ENCODE measurements around the gene KREMEN1.
"Not testable (repeated sequence)": the region's sequence is repeated elsewhere in the genome, so short reads cannot be mapped to it uniquely, and the experiment has no call there.

The KREMEN1 gene

GRCh38 chr22:29072979-29073617 is at the start of gene KREMEN1:
Gene KREMEN1 (plus strand): TSS chr22:29073035. CDS start chr22:29073131, 96 bp downstream.
- Histone ChIP-seq H3K4me3 (peak within 1 kb of the TSS; percentile 64 to 87 (median 72)), H3K27ac (peak within 1 kb of the TSS; percentile 80 to 98 (median 94))

DNA sequence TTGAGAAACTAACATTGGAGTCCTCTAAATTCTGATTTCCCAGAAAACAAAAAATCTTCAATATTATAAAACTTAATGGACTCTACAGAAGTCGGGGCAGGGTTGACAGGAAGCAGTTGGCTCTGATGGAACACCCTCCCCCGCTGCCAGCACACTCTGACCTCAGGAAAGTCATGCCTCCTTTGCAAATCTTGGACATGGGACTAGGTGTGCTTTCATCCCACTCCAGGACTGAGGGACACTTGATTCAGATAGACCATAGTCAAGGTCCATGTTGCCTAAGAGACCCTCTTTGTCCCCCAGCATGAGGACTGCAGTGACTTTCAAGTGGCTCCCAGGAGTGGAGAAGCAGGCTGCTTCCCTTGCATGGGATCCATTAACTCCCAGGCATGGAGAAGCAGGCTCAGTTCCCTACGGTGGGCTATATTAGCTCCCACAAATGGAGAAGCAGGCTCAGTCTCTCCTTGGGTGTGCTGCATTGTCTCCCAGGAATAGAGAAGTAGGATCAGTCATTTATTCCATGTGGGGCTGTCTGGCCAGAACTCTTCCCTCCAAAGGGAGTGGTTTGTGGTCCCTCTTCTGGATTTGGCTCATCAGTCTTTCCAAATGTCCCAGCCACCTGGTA is 49.6 kb upstream of the KREMEN1 start:
- Histone ChIP-seq H3K4me3 (no peak overlapping the region), H3K27ac (peak overlapping the region in 1 of 21 experiments; percentile 14)

- Histone ChIP-seq H3K4me3 (no peak overlapping the region), H3K27ac (no peak overlapping the region)
These were observed 46.3 kb upstream of the KREMEN1 start for GRCh38 chr22:29026579-29026978.

GRCh38 chr22:29028468-29028867 is 44.4 kb upstream of the KREMEN1 start:
- no peak overlapping the region for H3K27ac ChIP-seq
- H3K4me3 ChIP-seq: no peak overlapping the region

DNA sequence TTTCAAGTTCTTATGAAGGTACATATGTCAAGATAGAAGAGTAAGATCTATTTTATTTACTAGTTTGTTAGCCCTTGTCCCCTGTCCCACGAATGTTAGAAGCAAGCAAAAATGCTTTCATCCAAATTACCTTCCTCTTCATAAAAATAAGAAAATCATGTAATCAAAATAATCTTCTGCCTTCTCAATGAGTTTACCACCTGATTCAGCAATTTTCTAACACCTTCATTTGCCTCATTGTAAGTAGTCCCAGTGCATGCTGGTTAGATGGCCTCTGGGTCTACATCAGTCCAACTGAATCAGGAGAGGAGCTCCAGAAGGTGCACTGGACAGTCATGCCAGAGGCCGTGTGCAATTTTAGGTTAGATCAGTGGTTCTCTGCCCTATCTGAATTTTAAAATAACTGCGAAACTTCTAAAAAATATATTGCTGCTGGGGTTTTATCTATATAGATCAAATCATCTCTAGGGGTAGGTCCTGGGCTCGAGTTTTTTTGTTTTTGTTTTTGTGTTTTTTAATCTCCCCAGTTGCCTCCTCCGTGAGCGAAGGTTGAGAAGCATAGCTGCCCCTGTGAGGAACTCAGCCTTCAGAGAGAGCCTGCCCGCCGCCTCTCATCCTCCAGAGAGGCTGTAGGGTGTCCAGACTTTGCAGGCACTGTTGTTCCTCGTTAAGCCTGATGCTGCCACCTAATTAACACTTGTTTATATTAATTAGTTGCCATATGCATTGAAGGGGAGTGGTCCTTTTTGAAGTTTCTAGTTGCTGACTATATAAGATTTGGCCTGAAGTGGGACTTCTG is 43.4 kb upstream of the KREMEN1 start:
- Histone ChIP-seq H3K4me3 (no peak overlapping the region), H3K27ac (peak overlapping the region in 1 of 21 experiments; percentile 77)

DNA sequence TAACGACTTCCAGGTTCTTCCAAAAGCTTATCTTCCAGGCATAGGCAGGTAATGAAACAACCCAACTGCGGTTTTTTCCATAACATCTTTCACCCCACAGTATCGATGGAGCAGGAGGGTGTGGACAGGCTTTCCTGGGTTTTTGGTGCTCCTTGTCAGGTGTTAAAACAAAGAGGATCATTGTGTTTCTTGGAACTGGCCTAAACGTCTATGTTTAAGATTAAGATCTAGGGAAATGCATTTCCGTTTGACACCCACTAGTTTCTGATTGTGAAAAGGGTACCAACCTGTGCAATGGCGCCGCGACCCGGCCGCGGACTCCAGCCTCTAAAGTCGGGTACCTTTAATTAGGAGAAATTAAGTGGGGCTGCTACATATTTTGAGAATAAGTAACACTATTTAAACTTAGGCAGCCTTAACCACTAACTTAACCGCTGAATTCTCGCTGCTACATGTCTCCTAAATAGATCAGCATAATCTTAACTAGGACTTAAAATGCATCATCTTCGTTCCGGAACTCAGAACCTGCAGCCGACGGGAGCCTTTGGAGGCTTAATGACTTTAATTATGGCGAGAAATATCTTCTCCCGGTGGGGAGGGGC is 42.7 kb upstream of the KREMEN1 start:
- Histone ChIP-seq H3K4me3 (peak overlapping the region; percentile 2 to 39 (median 17)), H3K27ac (peak overlapping the region in 17 of 21 experiments; percentile 29 to 88 (median 74))

DNA sequence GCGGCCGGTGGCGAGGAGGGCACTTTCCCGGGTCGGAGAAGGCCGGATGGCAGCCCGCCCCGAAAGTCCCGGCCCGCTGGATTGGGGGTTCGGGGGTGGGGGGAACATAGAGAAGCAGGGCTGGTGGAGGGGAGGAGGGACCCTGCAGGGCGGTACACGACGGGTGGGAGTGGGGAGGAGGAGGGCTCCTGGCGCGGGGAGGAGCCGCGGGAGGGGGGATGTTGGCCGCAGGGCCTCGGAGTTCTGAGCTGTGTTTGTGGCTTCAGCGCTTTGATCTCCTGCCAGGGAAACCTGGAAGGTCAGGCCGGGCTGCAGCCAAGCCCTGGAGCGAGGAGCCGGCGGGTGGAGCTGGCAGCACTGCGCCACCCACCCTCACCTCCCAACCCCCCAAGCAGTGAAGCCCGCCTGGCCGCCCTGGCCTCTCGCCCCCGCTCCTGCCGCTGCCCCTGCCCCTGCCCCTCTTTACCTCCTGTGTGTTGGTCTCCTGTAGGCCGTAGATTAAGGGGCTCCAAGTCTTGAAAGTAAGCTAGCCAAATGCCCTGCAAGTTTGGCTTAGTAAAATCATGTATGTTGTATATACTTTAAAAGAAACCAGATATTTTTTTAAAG is 42.1 kb upstream of the KREMEN1 start:
- peak overlapping the region in 19 of 21 experiments; percentile 14 to 88 (median 67) for H3K27ac ChIP-seq
- H3K4me3 ChIP-seq: peak overlapping the region; percentile 2 to 39 (median 17)

DNA sequence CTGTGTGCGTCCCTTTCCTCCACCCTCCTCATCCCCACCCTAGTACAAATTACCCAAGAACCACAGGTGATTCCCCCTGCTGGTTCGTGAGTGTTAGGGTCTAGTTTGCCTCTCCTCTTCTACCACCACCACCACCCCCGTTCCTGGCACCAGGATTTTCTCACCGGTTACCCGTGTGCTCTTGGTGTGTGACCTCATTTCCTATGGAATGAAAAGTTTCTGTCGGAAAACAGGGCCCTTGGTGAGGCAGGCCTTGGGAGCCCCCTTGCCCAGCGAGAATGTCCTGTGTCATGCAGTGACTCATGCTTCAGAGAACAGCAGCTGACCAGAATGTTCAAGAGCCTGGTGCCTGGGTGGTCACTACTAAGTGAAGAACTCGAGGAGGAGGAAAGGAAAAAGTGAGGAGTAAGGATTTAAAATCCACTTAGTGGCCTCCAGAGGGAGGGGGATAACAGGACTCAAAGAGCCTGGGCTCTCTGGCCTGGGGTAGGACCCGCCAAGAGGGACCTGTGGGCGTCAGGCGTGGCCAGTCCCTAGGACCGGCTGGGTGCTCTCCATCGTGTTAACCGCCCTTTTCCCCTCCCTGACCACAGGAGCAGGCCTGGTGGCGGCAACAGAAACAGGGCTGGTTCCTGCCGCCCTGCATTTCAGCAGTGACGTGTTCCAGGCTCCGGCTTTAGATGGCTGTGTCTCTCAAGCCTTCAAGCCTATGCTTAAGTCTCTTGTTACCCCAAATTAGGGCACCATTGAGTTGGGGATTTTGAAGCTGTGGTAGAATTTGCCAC is 41.4 kb upstream of the KREMEN1 start:
- Histone ChIP-seq H3K27ac (peak overlapping the region; percentile 8 to 88 (median 67)), H3K4me3 (peak overlapping the region in 4 of 7 experiments; percentile 2 to 28 (median 12))

GRCh38 chr22:29032014-29032475 is 40.8 kb upstream of the KREMEN1 start:
- Histone ChIP-seq H3K27ac (peak overlapping the region; percentile 8 to 88 (median 67)), H3K4me3 (no peak overlapping the region)

GRCh38 chr22:29032584-29032983 is 40.3 kb upstream of the KREMEN1 start:
- H3K4me3 ChIP-seq: no peak overlapping the region
- peak overlapping the region in 14 of 21 experiments; percentile 14 to 88 (median 77) for H3K27ac ChIP-seq

DNA sequence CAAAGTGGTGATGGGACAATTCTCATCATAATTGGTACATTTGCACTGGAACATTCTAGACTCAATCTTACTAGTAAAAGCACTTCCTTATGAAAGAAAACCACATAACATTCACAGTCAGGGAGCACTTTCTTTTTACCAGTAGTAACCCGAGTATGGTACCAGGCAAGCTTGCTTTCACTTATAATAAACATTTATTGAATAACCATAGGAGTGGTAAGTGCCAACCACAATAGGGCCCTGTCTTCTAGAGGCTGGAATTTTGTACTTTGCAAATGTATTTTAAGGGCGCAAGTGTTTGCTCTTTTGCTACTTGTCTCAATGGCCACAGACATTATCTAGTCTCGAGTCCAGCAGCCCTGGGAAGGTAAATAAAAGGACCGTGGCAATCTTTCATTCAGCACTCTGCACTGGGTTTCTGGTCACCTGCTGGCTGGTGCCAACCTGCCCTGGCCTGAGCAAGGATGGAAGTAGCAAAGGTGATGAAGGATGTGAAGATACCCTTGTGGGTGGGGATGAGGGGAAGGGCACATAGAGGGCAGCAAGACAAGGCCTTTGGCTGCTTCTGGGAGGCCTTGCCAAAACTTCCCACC is 35.4 kb upstream of the KREMEN1 start:
- Histone ChIP-seq H3K27ac (no peak overlapping the region), H3K4me3 (no peak overlapping the region)

DNA sequence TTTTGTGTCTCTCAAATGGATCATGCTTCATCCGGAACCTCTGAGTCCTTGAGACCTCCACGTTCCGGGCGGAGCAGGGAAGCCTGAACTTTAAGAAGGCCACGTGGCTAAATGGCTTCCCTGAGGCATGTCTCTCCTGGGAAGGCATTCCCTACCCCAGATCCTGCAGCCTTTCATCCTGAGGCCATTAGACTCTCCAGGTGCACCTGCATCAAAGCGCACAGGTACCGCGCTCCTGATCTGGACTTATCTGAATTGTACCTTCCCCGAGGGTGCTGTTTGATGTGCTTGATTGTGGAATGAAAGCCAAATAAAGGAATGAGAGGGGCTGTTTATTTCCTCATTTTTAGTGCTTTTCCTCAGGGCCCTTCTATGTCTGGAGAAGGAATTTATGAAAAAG is 33.7 kb upstream of the KREMEN1 start:
- Histone ChIP-seq H3K27ac (no peak overlapping the region), H3K4me3 (no peak overlapping the region)

DNA sequence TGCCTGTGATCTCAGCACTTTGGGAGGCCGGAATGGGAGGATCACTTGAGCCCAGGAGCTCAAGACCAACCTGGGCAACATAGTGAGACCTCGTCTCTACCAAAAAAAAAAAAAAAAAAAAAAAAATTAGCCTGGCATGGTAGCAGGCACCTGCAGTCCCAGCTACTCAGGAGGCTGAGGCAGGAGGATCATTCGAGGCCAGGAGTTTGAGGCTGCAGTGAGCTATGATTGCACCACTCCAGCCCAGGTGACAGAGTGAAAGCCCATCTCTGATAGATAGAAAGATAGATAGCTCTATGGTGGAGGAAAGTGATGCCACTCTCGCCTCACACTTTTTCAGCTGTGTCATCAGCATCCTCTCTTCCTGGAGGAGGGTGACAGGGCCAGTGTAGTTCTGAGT is 33.2 kb upstream of the KREMEN1 start:
- not testable (repeated sequence) for H3K27ac ChIP-seq, H3K4me3 ChIP-seq

- Histone ChIP-seq H3K27ac (peak overlapping the region in 2 of 21 experiments; percentile 10 to 15), H3K4me3 (no peak overlapping the region)
These were observed 32.2 kb upstream of the KREMEN1 start for GRCh38 chr22:29040385-29041275.

DNA sequence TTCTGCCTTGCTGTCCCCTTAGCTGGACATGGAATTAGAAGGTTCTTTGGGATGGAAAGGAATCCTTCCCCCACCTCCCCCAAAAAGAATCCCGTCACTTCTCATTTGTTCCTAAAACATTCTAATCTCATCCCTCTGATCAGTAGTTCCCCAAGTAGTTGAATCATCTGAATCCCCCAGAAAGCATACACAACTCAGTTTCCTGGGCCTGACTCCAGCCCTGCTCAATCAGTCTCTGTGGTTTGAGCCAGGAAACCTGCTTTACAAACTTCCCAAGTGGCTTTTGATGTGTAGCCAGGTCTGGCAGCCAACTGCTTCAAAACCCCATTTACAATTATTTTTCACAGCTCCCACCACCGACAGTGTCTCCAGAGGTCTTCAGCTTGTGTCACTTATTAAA is 31.4 kb upstream of the KREMEN1 start:
- Histone ChIP-seq H3K27ac (peak overlapping the region in 1 of 21 experiments; percentile 10), H3K4me3 (no peak overlapping the region)

DNA sequence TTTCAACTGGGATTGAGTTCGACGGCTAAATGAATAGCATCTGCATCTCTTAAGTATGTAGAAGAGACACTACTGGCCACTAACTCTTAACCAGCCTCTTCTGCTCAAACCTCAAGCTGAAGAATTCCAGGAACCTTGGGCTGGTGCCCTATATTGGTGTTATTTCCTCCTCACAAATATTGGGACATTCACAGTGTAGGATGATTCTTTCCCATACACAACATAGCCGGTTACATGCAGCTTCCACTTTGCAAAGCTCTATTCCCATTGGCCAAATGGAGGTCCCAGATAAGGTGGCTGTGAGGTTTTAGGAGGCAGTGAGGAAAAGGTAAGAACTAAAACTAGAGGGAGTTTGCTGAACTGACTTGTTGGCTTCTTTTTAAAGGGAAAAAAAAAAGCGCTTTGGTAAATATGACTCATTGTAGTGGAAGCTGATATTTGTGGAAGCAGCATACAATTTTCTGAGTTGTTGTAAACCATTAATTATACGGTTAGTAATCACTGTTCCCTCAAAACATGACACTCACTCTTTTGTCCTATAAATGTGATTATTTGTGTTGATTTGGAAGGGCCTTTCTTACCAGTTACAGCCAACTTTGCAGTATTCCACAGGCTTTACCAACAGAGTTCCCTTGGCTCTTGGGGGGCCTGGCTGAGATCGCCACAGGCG is 28.8 kb upstream of the KREMEN1 start:
- peak overlapping the region in 20 of 21 experiments; percentile 18 to 85 (median 63) for H3K27ac ChIP-seq
- no peak overlapping the region for H3K4me3 ChIP-seq

DNA sequence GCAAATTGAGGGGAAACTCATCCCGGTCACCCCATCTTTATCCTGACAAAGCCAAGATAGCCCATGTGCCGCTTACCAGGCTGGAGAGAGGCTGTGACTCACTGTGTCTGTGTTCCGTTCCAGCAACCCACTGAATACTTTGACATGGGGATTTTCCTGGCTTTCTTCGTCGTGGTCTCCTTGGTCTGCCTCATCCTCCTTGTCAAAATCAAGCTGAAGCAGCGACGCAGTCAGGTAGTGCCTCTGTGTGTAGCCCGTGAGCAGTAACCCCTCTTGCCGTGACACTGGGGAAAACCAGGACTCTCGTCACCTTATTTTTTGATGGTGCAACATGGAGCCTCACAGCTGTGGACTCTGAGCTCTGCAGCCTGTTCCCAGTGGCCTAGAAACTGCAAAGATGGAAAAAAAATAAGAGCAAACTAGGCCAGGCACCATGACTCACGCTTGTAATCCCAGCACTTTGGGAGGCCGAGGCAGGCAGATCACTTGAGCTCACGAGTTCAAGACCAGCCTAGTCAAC is 28.1 kb upstream of the KREMEN1 start:
- no peak overlapping the region for H3K4me3 ChIP-seq
- H3K27ac ChIP-seq: peak overlapping the region in 20 of 21 experiments; percentile 18 to 85 (median 63)

All from skin epidermis (tissue), 12 donors.